GM18858 (cell line): ENCODE measurements around the gene MAPT.

ENCODE experiments used
- ATAC-seq: cut with Tn5 transposase; IDR thresholded peaks from one replicate; pipeline ENCODE4 v1.9.1; 2021; ENCODE audit not compliant: unreplicated experiment

Gene MAPT

GRCh38 chr17:45969726-45970125, 75.4 kb downstream of the MAPT start:
- ATAC-seq, result no peak

- no peak for ATAC-seq
Measured at GRCh38 chr17:45970659-45971058, 76.3 kb downstream of the MAPT start.

GRCh38 chr17:45971698-45972141, 77.4 kb downstream of the MAPT start:
- ATAC-seq, result no peak

- ATAC-seq, result no peak
Measured at GRCh38 chr17:45972531-45972930, 78.2 kb downstream of the MAPT start.

GRCh38 chr17:45973099-45973780, 78.9 kb downstream of the MAPT start:
- no peak for ATAC-seq

GRCh38 chr17:45973946-45974859, 79.8 kb downstream of the MAPT start:
- ATAC-seq, result no peak

- no peak for ATAC-seq
Measured at GRCh38 chr17:45974916-45975630, 80.7 kb downstream of the MAPT start.

GRCh38 chr17:45975640-45976295, 81.4 kb downstream of the MAPT start:
- no peak for ATAC-seq

- ATAC-seq, result no peak
Measured at GRCh38 chr17:45976391-45976754, 82.0 kb downstream of the MAPT start.

GRCh38 chr17:45976755-45977505, 82.6 kb downstream of the MAPT start:
- ATAC-seq, result no peak

GRCh38 chr17:45977506-45977824, 83.1 kb downstream of the MAPT start:
- no peak for ATAC-seq

- no peak for ATAC-seq
Measured at GRCh38 chr17:45977976-45978626, 83.7 kb downstream of the MAPT start.

- ATAC-seq, result no peak
Measured at GRCh38 chr17:45979137-45979536, 84.8 kb downstream of the MAPT start.

GRCh38 chr17:45980855-45981254, 86.5 kb downstream of the MAPT start:
- ATAC-seq, result no peak

- no peak for ATAC-seq
Measured at GRCh38 chr17:45981306-45981705, 87.0 kb downstream of the MAPT start.

- ATAC-seq, result no peak
Measured at GRCh38 chr17:45982791-45983613, 88.6 kb downstream of the MAPT start.

GRCh38 chr17:45983614-45984310, 89.4 kb downstream of the MAPT start:
- ATAC-seq, result no peak

GRCh38 chr17:45984368-45984767, 90.0 kb downstream of the MAPT start:
- ATAC-seq, result no peak

- ATAC-seq, result no peak
Measured at GRCh38 chr17:45985447-45985846, 91.1 kb downstream of the MAPT start.
